ENCODE results near the gene UTY. TPM values are rescaled to one million over a fixed set of nuclear protein-coding genes. Genes with fewer than 3 reads are reported as not detected.

UTY gene
- total and polyA plus RNA-seq, 2 donors (not counting 3 experiments of a cell fraction or from before 2014, with no cell fraction given) = 4.8 to 17.9 TPM

GRCh38 chrY:13370245-13370644, 109.6 kb downstream of the UTY start:
- no TSS peak for BruUV-seq (replicated peaks)
- TF ChIP-seq POLR2AphosphoS5 (IDR thresholded peaks at IDR 0.05; ENCODE audit: insufficient read depth, low read depth, low read length) (no peak), MYC (IDR thresholded peaks at IDR 0.05; ENCODE audit: low read depth, low read length) (no peak), CTCF (IDR thresholded peaks at IDR 0.05; ENCODE audit: extremely low read depth in 1 of 2, insufficient read depth in 1 of 2, low read depth in 1 of 2, low read length in 2 of 2) (no peak), MAX (IDR thresholded peaks at IDR 0.05; ENCODE audit: insufficient read depth, insufficient read length) (no peak), EZH2 (IDR thresholded peaks at IDR 0.05; ENCODE audit: borderline replicate concordance, low read depth, low read length, severe bottlenecking) (no peak), JUN (IDR thresholded peaks at IDR 0.05; ENCODE audit: borderline replicate concordance, insufficient read depth, insufficient read length, low read depth) (no peak), GATA2 (IDR thresholded peaks at IDR 0.05; ENCODE audit: insufficient read depth, insufficient read length, low read depth, low read length) (no peak), POLR2A (IDR thresholded peaks at IDR 0.05; ENCODE audit: low read depth, low read length) (no peak), FOS (IDR thresholded peaks at IDR 0.05; ENCODE audit: borderline replicate concordance, insufficient read depth, low read length) (no peak)
- Histone ChIP-seq H3K27me3 (ENCODE audit: control insufficient read depth in 2 of 2, insufficient read depth in 2 of 2, low read length in 2 of 2) (no peaks in the 10 kb centered on the region), H3K9ac (replicated peaks; ENCODE audit: extremely low read depth, insufficient read depth, low read length) (no peak overlapping the region), H2AFZ (ENCODE audit: low read depth, low read length) (no peak overlapping the region), H3K27ac (ENCODE audit: insufficient read depth, low read depth, low read length) (no peak overlapping the region), H3K36me3 (ENCODE audit: control insufficient read depth in 2 of 2, extremely low read depth in 1 of 2, insufficient read depth in 2 of 2, low read length in 2 of 2) (peaks cover 0 to 2% of the 10 kb centered on the region in 2 experiments), H4K20me1 (replicated peaks; ENCODE audit: control insufficient read depth, extremely low read depth, insufficient read depth, low read length) (no peaks in the 10 kb centered on the region), H3K9me3 (replicated peaks; ENCODE audit: control insufficient read depth, insufficient read depth, low read length) (no peaks in the 10 kb centered on the region), H3K9me1 (replicated peaks; ENCODE audit: control insufficient read depth, extremely low read depth, insufficient read depth, low read length) (no peaks in the 10 kb centered on the region), H3K4me2 (ENCODE audit: insufficient read depth, low read length) (no peak overlapping the region), H3K79me2 (ENCODE audit: control insufficient read depth, insufficient read depth, low read length) (no peaks in the 10 kb centered on the region), H3K4me1 (ENCODE audit: control insufficient read depth, extremely low read depth, insufficient read depth, low read length) (no peaks in the 10 kb centered on the region), H3K4me3 (replicated peaks in 1 of 3; ENCODE audit: insufficient read depth in 1 of 3, low read depth in 1 of 3, low read length in 3 of 3) (no peak overlapping the region)
- CTCF ChIA-PET = interaction anchor here (1.2 kb wide), 1 partner anchor 26 kb away, joined by 3 read pairs; no protein-coding TSS in a partner anchor
- intact Hi-C loops (cut with micrococcal nuclease) (no loop called here), dilution Hi-C loops (cut with MboI; ENCODE audit: extremely low pct_ligation_motif_present, low sequenced_read_pairs) (no loop called here)
- DNase-seq (ENCODE audit: low read depth, low spot score) = no peak
- POLR2A ChIA-PET = no interaction called here
- no peak for FAIRE-seq
